ENCODE results near the gene MUC16.

MUC16 gene

DNA sequence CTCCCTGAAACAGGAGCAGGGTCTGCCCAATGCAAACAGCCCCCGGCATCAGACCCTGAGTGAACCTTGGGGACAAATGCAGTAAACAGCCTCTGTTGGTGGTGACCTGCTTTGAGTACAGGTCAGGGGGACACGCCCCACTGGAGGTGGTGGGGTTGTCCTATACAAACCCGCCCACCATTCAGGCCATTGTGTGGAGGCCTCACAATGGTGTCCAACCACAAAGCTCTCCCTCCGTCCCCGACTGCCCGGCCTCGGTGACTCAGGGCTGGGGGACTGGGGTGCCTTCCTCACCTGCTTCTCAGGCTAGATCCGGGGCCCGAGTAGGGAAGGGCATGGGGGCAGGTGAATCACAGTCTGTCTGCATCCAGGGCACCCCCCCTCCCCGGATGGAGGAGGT, 1.5 kb downstream of the MUC16 start:
- DNase-seq = no peak

DNA sequence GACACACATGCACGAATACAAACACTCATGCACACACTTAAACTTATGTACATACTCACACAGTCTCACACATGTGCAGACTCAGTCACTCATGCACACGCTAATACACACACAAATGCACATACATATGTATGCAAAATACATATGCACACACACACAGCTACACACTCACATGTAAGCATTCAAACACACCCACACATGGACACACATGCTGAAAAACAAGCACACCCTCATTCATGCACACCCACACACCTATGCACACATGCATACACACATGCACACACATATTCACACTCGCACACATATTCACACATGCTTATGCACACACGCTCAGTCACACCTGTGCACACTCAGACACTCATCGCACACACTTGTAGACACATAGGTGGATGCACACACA, 9.3 kb downstream of the MUC16 start:
- DNase-seq = no peak

- peak in 1 of 2 donors; percentile 33 for DNase-seq
Observed at GRCh38 chr19:8988204-8988603, 22.0 kb downstream of the MUC16 start.

DNA sequence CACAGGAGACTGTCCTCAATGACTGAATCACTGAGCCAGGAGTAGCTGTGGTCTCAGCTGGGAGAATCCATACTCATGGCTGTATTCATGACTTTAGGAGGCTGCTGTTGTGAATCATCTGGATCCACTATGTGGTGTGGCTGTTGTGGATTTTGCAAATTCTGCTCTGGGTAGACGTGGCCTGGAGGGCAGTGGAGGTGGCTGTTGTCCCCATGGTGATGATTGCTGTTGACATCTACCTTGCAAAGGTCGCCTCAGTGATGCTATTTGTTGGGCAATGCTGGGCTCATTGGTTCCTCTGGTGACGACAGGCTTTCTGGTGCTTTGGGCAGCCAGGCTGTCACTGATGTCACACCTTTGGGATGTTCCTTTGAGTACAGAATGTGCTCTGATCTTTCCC, 23.9 kb downstream of the MUC16 start:
- DNase-seq = no peak

- peak in 1 of 2 donors; percentile 2 for DNase-seq
Observed at GRCh38 chr19:8973501-8974091, 36.6 kb downstream of the MUC16 start.

- DNase-seq = no peak
Observed at GRCh38 chr19:8965887-8966286, 44.3 kb downstream of the MUC16 start.

Measured in inflammatory macrophage treated with lipopolysaccharide for 1 hour (primary cell).